Measurements from ENCODE around the gene IL2RA.
"Not testable (repeated sequence)": the region's sequence is repeated elsewhere in the genome, so short reads cannot be mapped to it uniquely, and the experiment has no call there.

The IL2RA gene

GRCh38 chr10:5976512-5977470 is 85.4 kb downstream of the IL2RA start:
- peak; percentile 71 for DNase-seq

GRCh38 chr10:5975641-5976473 is 86.3 kb downstream of the IL2RA start:
- peak; percentile 24 for DNase-seq

- no peak for DNase-seq
These were observed 89.1 kb downstream of the IL2RA start for GRCh38 chr10:5973069-5973468.

- DNase-seq = no peak
These were observed 90.3 kb downstream of the IL2RA start for GRCh38 chr10:5971886-5972285.

- no peak for DNase-seq
These were observed 90.8 kb downstream of the IL2RA start for GRCh38 chr10:5971315-5971832.

- no peak for DNase-seq
These were observed 91.6 kb downstream of the IL2RA start for GRCh38 chr10:5970527-5970926.

- DNase-seq = no peak
These were observed 92.1 kb downstream of the IL2RA start for GRCh38 chr10:5970066-5970465.

- DNase-seq = no peak
These were observed 93.3 kb downstream of the IL2RA start for GRCh38 chr10:5968681-5969453.

- peak; percentile 28 for DNase-seq
These were observed 94.0 kb downstream of the IL2RA start for GRCh38 chr10:5968037-5968680.

GRCh38 chr10:5965266-5965665 is 96.9 kb downstream of the IL2RA start:
- DNase-seq = no peak

- no peak for DNase-seq
These were observed 97.4 kb downstream of the IL2RA start for GRCh38 chr10:5964736-5965135.

- no peak for DNase-seq
These were observed 98.6 kb downstream of the IL2RA start for GRCh38 chr10:5963591-5963990.

GRCh38 chr10:5963071-5963470 is 99.1 kb downstream of the IL2RA start:
- DNase-seq = no peak

- not testable (repeated sequence) for DNase-seq
These were observed 99.7 kb downstream of the IL2RA start for GRCh38 chr10:5962358-5962940.

- DNase-seq = no peak
These were observed 100.6 kb downstream of the IL2RA start for GRCh38 chr10:5961405-5962100.

- DNase-seq = not testable (repeated sequence)
These were observed 101.2 kb downstream of the IL2RA start for GRCh38 chr10:5960973-5961275.
